Stimulated activated CD8-positive, alpha-beta memory T cell treated with anti-CD3 and anti-CD28 coated beads, Interleukin-7, amount 100 ng/mL, for 1 hour (primary cell): ENCODE measurements around the gene STK39.

ENCODE experiments used
- DNase-seq, 2 donors: peaks; one replicate each; pipeline ENCODE4 v3.0.0-alpha.2; 2020; ENCODE audit warnings: low read depth in 2 of 2

Gene STK39

GRCh38 chr2:167960089-167960747 is 287.2 kb downstream of the STK39 start:
- DNase-seq: no peak

DNA sequence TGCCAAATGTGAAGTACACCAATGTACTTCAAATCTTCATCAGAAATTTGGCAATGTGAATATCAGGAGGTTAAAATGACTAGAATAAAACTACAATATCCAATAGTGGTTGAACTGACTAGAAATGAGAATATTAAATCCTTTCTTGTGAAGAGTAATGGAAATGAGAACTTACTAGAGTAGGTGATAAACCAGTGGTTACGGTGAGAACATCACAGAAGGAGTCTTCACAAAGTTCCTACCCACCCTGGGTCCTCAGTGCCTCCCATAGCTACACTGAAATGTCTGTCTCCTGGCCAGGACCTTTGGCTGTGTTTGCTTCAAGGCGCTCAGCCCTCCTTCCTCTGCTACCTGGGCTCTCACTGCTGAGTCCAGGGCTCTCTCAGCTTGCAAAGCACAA is 289.7 kb downstream of the STK39 start:
- DNase-seq: no peak

DNA sequence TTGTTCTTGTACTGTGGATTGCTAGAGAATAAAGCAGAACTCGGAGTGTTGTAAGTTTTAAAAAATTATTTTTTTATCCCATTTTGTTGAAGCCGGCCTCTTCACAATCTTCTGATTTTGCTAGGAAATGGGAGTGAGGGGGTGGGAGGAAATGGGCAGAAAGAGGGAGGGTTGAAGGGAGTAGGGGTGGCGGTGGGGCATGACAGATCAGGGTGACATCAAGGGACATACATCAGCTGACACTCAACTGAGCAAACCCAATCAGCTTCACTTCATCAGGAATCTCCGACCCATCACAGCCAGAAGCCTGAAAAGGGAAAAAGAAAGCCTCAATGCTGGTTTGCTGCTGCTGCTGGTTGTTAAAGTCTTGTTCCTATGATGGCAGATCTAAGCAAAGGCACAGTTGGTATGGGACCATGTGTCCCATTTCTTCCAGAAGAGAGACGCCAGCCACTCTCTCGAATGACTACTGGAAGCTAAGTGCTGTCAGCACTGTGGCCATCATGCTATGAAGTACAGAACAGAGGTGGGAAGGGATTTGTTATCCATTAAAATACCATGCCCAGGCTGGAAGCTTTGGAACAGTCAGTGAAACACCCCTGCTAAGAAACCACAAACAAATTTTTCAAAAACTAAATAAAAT is 292.0 kb downstream of the STK39 start:
- no peak for DNase-seq

DNA sequence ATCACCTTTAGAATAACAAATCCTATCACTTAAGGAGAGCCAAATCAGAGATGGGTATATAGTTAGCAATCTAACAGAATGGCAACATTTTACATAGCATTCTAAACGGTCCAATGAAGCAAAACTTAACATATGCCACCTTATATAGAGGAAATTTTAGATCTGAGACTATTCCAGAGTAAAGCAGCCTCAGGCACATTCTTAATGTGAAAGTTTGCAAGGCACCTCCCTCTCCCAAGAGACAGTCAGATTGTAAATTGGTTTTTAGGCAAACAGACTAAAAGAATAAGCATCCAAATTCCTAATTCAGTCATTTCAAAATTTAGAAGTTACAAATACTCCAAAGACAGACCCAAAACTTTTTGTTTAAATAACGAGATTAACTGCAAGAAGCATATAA is 292.9 kb downstream of the STK39 start:
- DNase-seq: no peak

DNA sequence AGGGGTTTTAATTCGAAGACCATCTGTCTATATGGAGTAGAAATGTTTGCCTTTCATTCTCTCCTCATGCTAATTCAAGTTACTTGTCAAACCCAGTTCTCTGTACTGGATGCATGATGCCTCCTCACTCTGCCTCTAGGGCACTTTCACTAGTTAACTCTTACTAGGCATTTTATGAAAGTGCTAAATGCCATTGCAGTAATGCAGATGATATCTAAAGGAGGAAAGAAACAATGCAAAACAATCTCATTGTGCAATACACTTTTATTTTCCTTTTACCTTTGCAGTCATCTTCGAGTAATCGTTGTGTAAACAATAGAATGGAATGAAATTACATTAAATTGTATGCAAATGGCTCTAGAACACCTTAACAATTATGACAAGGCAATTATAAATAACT is 293.6 kb downstream of the STK39 start:
- DNase-seq: no peak

DNA sequence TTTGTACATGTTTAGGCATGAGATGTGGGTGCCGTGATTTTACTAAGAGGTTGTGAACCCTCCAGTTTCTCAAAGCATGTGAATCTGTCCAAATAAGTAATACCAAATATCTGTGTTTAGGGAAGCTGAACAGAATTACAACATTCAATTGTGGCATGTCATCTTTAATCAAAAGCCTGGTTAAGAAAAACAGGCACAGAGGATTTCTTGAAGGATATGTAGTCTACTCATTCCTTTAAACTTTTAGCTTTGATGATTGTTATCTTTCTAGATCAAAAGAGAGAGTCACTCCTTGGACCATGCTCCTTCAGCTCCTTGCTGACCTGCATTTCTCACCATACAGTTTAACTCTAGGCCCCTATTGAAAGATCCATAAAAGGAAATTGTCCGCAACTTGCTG is 296.8 kb downstream of the STK39 start:
- DNase-seq: no peak

- no peak for DNase-seq
These were observed 301.0 kb downstream of the STK39 start for GRCh38 chr2:167946441-167946841.

DNA sequence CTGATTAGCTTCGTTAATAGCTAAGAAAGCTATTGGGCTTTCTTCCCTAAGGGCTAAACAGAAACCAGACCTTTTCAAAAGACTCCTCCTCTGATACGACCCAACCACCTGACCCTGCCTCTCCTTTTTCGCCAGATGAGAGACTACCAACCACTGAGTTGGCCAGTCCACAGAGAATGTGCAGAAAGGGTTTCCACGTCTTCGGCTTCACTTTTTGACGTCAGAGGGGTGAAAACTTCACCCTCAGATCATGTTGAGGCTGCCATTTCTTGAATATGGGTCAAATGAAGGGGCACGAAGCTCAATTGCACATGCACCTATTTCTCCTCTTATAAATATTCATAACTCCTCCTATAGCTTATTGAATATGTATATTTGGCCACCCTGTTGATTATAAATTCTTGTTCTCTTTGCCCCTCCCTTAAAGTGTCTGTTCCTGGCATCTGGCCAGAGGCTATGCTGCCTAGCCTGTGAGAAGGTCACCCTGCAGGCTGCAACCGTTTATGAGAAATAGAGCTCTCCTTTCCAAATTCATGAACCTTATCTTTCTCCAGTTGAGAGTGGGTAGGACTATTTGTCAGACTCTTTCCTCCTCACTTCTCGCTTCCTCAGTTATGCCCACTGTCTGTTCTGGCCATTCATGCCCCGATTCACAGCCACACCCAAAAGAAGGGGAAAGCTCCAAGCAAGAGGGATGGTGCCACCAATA is 301.6 kb downstream of the STK39 start:
- no peak for DNase-seq

DNA sequence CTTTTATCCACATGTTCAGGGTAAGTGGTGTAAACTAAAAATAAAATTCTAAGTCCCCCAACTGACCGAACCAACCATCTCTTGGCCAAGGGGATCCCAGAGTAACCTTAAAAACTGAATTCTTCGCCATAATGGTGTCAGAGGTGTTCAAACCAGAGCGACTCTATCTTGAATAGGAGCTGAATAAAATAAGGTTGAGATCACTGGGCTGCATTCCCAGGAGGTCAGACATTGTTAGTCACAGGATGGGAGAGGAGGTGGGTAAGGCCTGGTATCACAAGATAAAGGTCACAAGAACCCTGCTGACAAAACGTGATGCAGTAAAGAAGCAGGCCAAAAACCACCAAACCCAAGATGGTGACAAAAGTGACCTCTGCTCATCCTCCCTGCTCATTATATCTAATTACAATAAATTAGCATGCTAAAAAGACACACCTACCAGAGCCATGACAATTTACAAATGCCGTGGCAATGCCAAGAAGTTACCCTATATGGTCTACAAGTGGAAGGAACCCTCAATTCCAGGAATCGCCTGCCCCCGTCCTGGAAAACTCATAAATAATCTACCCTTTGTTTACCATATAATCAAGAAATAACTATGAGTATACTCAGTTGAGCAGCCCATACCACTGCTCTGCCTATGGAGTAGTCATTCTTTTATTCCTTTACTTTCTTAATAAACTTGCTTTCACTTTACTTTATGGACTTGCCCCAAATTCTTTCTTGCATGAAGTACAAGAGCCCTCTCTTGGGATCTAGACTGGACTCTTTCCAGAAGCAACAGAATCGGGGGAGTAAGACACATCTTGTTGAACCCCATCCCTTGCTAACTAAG is 302.4 kb downstream of the STK39 start:
- DNase-seq: no peak

GRCh38 chr2:167943897-167944296 is 303.5 kb downstream of the STK39 start:
- DNase-seq: no peak

DNA sequence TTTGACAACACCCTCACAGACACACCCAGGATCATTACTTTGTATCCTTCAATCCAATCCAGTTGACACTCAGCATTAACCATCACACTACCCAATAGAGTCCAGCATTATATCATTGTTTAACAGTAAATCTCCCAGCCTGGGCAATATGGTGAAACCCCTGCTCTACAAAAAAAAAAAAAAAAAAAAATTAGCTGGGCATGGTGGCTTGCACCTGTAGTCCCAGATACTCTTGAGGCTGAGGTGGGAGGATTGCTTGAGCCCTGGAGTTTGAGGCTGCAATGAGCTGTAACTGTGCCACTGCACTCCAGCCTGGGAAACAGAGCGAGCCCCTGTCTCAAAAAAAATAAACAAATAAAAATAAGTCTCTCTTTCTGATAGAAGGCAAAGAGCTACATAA is 304.0 kb downstream of the STK39 start:
- DNase-seq: no peak

- DNase-seq: no peak
These were observed 304.9 kb downstream of the STK39 start for GRCh38 chr2:167942366-167943081.

DNA sequence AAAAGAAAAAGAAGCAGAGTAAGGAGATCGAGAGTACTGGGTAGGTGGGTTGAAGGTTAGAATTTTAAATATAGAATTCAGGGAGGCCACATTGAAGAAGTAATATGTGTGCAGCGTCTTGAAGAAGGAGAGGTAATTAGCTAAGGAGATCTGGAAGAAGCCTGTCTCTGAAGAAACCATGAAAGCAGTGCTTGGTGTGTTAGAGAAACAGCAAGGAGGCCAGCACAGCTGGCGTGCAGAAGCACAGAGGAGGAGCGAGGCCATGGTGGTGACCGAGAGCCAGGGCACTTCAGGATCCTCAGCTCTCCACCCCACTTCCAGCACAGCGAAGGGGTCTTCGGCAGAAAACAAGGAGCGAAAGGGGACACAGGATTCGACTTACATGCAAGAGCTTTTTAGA is 305.8 kb downstream of the STK39 start:
- no peak for DNase-seq

DNA sequence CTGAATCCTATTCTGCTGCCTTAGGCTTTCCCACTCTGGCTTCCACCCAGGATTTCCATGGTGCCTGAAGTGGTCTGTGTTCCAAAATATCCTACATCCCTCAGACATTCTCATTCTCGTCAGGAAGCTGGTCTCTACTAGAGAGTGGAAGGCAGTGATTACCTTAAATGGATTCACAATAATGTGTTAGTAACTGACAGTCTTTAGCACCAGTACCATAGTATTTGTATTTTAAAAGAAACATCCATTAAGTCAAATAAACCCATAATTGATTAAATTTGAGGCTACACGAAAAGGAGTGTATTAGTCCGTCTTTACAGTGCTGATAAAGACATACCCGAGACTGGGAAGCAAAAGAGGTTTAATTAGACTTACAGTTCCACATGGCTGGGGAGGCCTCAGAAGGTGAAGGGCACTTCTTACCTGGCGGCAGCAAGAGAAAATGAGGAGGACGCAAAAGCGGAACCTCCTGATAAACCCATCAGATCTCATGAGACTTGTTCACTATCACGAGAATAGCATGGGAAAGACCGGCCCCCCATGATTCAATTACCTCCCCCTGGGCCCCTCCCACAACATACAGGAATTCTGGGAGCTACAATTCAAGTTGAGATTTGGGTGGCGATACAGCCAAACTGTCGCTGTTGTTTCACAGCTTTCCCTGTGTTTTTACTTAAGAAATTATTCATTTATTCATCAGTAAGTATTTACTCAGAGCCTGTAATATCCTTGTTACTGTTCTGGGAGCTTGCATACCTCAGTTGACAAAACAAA is 306.5 kb downstream of the STK39 start:
- no peak for DNase-seq

- no peak for DNase-seq
These were observed 307.1 kb downstream of the STK39 start for GRCh38 chr2:167940346-167940725.

DNA sequence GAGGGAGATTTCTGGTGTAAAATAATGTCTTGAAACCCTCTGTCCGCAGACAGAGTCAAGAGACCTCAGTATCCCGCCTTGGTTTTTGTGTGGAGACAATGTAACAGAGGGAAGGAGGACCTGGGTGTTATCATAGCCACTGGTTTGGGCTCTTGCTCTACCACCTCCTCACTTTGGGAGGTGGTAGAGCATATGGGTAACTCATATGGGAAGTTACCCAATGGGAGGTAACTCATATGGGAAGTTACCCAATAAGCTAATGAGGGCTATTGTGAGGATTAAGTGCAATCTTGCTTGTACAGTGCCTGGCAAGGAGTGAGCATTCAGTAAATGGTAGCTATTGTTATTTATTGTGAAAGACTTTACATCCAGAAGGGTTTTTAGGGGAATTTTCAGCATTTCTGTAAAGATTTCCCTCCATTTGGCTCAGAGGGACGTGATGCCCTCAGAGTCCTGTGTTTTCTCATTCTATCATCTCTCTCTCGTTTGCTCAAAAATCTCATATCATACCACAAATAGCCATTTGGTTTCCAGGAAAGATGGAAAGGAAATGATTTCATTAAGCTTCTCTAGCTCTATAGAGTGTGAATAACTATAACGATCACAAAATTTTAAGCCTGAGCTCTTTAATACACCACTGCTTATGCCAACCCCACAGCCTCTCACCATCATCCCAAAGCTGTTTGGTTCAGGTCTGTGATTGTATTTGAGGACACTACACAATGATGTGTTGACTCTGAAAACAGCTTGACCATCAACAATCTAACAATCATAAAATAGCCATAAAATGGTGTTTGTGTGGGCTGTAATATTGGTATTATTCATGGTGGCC is 307.7 kb downstream of the STK39 start:
- no peak for DNase-seq

DNA sequence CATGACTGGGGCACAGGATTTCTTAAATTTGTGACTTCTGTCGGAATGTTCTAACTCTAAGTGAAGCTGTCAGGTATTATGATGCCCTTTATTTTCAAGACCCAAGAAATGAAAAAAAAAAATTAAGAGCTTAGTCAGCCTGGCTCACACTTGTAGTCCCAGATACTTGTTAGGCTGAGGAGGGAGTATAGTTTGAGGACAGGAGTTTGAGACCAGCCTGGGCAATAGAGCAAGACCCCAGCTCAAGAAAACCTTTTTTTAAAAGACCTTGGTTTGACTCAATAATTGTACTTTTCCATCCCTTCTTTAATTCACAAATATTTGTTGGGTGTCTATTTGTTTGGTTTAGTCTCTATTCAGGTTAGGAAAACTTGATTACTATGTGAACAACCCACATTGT is 310.0 kb downstream of the STK39 start:
- no peak for DNase-seq

GRCh38 chr2:167935803-167936110 is 311.6 kb downstream of the STK39 start:
- no peak for DNase-seq

DNA sequence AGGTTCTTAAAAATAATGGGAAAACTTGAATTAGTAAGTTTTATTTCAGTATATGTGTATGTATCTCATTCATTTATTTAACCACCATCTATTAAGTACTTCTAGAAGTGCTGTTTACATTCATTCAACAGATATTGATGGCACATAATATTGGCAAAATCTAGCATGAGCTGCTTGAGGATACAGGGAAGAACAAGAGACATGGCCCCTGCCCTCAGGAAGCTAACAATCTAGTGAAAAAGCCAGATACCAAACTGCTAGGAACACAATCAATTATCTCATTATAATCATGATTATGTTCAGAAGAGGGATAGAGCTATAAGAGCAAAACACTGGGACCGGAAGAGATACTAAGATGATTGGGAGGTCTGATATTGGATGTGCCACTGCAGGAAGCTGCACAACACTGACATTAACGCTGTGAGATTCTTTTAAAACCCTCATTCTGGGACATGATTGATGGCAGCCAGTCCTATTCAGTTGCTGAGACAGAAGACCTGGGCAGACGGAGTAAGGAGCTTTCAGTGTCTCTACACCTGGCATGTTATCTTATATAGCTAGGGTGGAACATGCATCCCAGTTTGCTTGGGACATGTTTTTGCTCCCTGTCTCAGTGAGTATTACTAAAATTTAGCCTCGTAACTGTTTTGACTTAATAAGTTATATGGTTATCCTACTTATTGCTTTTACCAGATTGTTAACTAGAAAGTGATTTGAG is 314.1 kb downstream of the STK39 start:
- DNase-seq: no peak
